Cardiac fibroblast (primary cell): ENCODE measurements around the gene GPR78.
"Not testable (repeated sequence)": the region's sequence is repeated elsewhere in the genome, so short reads cannot be mapped to it uniquely, and the experiment has no call there.

ENCODE experiments used
- DNase-seq, 2 donors: peaks; one replicate each; pipeline versions ENCODE4 v3.0.0 to v3.0.0-alpha.2; 2010; ENCODE audit warnings: low read depth in 2 of 2
- H3K4me3 ChIP-seq, 2 donors: replicated peaks in 1 of 2; 1 replicate in 1 of 2; 2 replicates in 1 of 2; pipeline ENCODE4 v1.5.1; 2011; ENCODE audit warnings: low read depth in 2 of 2, low read length in 2 of 2, mild to moderate bottlenecking in 2 of 2, moderate library complexity in 1 of 2
- TF ChIP-seq, protein P1 (sequence below): IDR thresholded peaks from one replicate; pipeline ENCODE4 v1.5.1; 2011; ENCODE audit warnings: low read depth, mild to moderate bottlenecking, low read length, inconsistent platforms

The GPR78 gene

DNA sequence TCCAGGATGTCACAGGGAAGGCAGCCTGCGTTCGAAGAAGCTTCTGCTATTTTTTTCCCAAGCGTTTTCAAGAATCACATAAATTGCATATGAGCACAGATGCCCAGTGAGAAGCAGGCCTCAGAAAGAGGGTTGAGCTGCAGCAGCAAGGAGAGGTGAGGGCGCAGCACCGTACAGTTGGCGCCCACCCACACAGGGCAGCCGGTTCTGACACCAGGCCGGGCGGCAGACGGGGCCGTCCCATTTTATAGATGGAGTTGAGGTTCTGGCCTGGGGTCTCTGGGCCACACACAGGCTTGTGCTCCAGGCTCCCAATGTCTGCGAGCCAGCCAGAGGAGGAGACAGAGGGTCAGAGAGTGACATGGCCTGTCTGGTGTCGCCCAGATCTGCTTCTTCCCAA is 35.2 kb downstream of the GPR78 start:
- H3K4me3 ChIP-seq: no peak overlapping the region
- TF ChIP-seq, protein P1, sequence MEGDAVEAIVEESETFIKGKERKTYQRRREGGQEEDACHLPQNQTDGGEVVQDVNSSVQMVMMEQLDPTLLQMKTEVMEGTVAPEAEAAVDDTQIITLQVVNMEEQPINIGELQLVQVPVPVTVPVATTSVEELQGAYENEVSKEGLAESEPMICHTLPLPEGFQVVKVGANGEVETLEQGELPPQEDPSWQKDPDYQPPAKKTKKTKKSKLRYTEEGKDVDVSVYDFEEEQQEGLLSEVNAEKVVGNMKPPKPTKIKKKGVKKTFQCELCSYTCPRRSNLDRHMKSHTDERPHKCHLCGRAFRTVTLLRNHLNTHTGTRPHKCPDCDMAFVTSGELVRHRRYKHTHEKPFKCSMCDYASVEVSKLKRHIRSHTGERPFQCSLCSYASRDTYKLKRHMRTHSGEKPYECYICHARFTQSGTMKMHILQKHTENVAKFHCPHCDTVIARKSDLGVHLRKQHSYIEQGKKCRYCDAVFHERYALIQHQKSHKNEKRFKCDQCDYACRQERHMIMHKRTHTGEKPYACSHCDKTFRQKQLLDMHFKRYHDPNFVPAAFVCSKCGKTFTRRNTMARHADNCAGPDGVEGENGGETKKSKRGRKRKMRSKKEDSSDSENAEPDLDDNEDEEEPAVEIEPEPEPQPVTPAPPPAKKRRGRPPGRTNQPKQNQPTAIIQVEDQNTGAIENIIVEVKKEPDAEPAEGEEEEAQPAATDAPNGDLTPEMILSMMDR: no peak
- DNase-seq: no peak

DNA sequence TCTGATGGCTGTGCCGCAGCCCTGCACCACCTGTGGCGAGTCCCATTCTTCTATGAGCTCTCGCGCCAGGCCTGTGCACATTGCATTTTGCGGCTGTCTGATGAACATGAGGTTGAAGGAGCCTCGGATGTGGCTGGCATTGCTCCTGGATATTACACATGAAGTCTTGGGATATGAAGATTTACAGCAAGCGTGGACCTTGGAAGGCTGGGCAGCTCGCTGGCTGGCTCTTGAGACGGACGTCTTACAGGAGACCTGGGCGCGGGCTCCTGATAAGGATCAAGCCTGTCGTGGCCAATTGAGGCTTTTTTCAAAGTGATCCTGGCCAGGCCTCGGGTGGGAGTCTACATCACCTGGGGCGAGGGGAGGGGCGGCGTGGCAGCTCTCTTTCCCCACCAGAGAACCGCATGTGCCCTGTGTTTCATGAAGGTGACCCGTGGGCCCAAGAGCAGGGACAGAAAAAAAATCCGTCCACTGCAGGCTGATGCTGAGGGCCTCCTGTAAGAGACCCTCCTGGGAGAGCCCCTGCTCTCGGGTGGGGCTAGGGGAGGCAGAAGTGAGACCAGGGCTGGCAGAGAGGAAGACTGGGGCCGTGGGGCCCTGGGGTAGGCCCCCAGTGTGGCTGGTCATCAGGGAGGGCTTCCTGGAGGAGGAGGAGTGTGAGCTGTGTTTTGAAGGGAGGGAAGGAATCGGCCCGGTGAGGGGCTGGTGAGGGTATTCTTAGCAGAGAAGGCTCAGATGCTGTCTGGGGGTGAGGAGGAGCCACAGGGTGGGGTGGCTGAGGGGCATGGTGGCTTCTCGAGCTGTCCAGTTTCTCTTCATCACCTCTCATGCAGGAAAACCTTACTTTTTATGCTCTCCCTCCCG is 36.0 kb downstream of the GPR78 start:
- TF ChIP-seq, protein P1: no peak
- no peak overlapping the region for H3K4me3 ChIP-seq
- no peak for DNase-seq

DNA sequence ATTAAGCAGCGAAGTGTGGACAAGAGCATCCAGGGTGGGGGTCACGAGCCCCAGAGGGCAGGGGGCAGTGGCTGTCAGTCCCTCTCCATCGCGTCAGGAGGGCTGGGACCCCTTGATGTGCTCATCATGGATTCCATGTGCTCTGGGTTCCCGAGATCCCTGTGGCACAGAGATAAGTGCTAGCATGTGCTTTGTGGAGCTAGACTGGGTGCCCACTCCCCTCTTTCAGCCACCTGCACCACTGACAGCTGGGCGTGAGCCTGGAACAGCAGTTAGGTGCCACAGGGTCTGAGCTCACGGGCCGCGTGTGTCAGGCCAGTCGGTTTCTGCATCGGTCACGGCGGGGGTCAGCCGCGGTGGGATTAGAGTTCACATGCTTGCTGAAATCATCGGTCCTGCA is 36.6 kb downstream of the GPR78 start:
- TF ChIP-seq, protein P1: no peak
- no peak for DNase-seq
- H3K4me3 ChIP-seq: no peak overlapping the region

- no peak for DNase-seq
- TF ChIP-seq, protein P1: no peak
- no peak overlapping the region for H3K4me3 ChIP-seq
Observed at GRCh38 chr4:8617486-8618040, 37.4 kb downstream of the GPR78 start.

GRCh38 chr4:8618421-8618820 is 38.2 kb downstream of the GPR78 start:
- TF ChIP-seq, protein P1: no peak

DNA sequence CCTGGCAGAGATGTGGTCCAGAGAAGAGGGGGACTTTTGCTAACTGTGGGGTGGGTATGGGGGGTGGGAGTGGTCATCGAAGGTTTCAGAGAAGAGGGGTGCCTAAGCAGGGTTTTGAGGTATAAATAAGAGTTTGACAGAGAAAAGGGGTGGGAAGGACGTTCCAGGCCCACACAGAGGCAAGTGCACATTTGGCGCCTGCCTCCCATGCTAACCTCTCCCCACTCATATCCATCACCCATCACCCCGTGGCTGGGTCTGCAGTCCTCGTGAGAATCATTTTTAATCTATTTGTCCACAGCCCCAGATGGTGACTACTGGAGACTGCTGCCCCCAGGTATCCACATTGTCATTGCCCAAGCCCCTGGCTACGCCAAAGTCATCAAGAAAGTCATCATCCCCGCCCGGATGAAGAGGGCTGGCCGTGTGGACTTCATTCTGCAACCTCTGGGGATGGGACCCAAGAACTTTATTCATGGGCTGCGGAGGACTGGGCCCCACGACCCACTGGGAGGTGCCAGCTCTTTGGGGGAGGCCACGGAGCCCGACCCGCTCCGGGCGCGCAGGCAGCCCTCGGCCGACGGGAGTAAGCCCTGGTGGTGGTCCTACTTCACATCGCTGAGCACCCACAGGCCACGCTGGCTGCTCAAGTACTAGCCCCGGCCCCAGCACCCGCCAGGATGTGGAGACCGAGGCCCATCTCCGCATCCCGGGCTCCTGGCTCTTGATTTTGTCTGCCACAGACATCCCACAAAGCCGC is 38.9 kb downstream of the GPR78 start:
- TF ChIP-seq, protein P1: no peak
- H3K4me3 ChIP-seq: no peak overlapping the region
- no peak for DNase-seq

More at GRCh38 chr4:8618421-8618820, 38.2 kb downstream of the GPR78 start:
- no peak for DNase-seq
- no peak overlapping the region for H3K4me3 ChIP-seq

DNA sequence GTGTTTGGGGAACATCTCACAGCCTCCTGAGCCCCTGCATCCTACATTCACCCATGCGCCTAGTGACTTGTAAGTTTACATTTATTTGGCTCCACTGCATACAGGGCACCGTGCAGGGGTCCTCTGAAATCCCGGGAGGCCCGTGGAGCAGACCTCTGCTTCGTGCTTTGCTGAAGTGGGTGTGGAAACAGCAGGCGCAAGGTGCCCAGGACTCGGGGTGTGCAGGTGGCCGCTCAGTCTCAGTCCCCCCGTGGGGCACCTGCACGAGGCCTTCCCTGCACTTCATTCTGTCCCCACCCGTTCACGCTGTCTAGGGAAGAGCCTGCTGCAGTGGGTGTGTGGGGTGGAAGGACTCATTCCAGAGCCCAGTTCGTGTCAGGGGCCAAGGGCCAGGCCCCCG is 40.9 kb downstream of the GPR78 start:
- DNase-seq, H3K4me3 ChIP-seq: not testable (repeated sequence)

- H3K4me3 ChIP-seq, DNase-seq: not testable (repeated sequence)
Observed at GRCh38 chr4:8624601-8625272, 44.5 kb downstream of the GPR78 start.

DNA sequence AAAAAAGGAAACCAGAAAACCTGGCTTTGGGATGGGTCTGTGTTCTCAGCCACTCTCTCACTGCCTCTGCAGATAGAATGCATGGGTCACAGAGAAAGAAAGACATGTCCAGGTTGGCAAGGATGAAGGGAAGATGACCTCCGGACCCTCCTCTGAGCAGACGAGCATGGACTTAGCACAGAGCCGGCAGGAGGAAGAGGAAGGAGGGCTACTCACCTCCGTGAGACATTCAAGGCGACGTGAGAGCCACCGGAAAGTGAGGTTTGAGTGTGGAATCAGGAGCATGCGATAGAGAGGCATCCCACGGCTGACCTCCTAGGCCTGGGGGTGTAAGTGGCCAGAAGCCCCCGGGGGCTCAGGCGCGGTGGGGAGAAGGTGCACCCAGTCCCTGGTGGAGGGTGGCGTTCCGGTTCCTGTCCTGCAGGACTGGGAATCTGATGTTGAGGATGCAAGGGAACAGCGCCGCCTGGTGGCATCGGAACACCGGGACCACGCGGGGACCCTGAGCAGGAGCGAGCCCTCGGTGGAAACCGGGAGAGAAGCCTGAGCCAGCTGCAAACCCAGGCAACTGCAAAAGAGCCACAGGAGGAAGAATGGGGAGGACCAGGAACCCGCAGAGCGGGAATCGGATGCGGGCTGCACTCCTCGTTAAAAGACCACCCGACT is 50.2 kb downstream of the GPR78 start:
- H3K4me3 ChIP-seq, DNase-seq: not testable (repeated sequence)

DNA sequence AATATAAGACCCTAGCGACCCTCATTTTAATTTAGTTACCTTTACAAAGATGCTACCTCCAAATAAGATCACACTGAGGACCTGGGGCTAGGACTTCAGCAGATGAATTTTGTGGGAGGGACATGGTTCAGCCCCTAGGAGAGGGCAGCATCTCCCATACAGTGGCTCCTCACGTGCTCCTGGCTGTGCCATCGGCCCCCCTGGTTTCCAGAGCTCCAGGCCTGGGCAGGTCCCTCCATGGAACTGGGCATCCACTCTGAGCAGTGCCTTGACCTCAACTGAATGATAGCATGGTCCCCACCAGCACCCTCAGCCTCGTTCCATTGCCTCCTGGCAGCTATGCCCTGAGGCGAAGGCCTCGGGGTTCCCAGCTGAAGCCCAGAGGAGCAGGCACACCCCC is 51.7 kb downstream of the GPR78 start:
- not testable (repeated sequence) for DNase-seq, H3K4me3 ChIP-seq
